GM21528 (cell line): Measurements from ENCODE around the gene CD27.
A peak's percentile ranks its signal among the peaks of the same experiment; 100 is the strongest.
"Not testable (repeated sequence)": the region's sequence is repeated elsewhere in the genome, so short reads cannot be mapped to it uniquely, and the experiment has no call there.

Experiments
- ATAC-seq: cut with Tn5 transposase; IDR thresholded peaks from one replicate; pipeline ENCODE4 v1.9.1; 2021; ENCODE audit warnings: mild to moderate bottlenecking, moderate library complexity; ENCODE audit not compliant: unreplicated experiment, low FRiP score

Gene CD27

GRCh38 chr12:6444704-6445688 lies at the start of gene CD27:
Gene CD27, plus strand, starts transcription at chr12:6444955. Its CDS starts 141 bp downstream, at chr12:6445096.
- ATAC-seq, result no peak

DNA sequence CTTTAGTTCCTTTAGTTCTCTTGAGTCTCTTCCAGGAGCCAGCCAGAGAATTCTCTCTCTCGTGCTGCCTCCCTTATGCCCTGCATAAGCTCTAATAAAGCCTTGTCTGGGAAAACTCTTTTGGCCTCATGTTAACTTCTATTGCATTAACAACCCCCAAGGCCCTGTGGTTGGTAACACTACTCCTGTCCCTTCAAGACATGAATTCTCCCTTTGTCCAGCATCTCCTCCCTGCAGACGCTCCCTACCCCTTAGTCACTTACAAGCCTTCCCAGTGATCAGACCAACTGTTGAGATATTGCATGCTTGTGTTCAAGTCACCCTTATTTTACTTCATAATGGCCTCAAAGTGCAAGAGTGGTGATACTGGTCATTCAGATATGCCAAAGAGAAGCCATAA lies 48.7 kb upstream of the CD27 start:
- ATAC-seq, result no peak

GRCh38 chr12:6399884-6400644 lies 44.7 kb upstream of the CD27 start:
- ATAC-seq, result no peak

GRCh38 chr12:6404390-6404789 lies 40.4 kb upstream of the CD27 start:
- no peak for ATAC-seq

- ATAC-seq, result no peak
Measured at GRCh38 chr12:6405963-6406362, 38.8 kb upstream of the CD27 start.

GRCh38 chr12:6407236-6407954 lies 37.4 kb upstream of the CD27 start:
- no peak for ATAC-seq

DNA sequence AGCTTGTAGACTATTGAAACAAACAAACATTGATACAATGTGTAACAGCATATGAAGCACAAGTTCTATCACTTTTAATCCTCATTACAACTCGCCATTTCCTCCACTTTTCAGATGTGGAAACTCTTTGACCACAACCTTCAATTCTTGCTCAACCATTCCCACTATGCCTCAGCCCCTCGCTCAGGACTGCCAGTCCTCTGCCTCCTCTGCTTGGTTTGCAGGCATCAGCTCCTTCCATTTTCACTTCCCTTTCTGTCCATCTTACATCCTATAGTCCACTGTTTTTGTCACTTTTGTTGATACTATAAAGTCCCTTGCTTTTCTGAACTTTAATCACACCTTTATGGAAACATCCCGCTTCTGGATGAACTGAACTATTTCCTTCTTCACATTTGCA lies 28.2 kb upstream of the CD27 start:
- ATAC-seq, result no peak

GRCh38 chr12:6418796-6419195 lies 26.0 kb upstream of the CD27 start:
- ATAC-seq, result no peak

DNA sequence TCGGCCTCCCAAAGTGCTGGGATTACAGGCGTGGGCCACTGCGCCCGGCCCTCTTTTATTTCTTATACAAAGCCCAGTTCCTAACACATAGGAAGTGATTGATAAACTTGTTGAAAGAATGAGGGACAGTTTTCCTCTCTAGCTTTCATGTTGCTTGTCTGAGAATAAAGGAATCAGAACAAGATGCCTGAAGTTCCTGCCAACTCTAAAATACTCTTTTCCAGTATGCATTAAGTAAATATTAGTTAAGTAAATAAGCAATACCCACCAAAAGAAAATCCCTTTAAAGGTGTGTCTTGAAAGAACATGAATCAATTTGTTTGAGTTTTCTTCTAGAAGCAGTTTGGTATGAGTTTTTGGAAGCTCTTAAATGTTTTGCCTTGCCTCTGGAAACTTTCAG lies 24.4 kb upstream of the CD27 start:
- no peak for ATAC-seq

DNA sequence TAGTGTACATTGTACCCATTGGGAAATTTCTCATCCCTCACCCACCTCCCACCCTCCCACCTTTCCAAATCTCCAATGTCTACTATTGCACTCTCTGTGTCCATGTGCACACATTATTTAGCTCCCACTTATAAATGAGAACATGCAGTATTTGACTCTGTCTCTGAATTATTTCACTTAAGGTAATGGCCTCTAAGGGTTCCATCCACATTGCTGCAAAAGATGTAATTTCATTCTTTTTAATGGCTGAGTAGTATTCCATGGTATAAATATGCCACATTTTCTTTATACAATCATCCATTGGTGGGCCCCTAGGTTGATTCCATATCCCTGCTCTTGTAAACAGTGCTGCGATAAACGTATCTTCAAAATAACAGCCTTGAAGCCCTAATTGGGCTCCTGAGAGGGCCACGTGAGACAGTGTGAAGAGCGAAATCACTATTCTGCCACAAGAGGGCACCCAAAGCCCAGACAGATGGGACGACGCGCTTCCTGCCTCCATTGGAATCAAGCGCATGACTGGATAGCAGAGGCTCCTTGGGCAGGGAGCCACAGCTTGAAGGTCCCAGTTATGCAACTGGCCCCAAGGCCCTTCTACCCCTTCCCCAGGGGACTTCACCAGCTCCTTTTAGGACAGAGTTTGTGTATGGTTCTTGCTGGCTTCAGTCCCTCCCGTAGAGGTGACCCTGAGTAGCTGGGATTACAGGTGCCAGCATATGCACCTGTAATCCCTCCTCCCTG lies 21.3 kb upstream of the CD27 start:
- no peak for ATAC-seq

DNA sequence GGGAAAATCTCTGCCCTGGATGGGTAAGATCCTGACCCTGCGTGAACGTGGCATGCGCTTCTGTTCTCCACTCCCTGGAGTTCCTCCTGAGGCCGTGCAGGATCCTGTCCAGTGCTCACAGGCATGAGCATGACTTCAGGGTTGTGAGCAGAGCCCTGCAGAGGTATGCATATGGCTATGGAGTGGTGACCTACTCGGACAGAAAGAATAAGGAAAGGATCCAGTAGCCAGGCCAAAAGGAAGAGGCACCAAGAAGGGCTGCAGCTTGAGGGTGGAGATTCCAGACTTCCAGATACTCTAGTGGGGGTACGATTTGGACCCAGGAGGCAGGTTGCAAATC lies 20.8 kb upstream of the CD27 start:
- no peak for ATAC-seq

DNA sequence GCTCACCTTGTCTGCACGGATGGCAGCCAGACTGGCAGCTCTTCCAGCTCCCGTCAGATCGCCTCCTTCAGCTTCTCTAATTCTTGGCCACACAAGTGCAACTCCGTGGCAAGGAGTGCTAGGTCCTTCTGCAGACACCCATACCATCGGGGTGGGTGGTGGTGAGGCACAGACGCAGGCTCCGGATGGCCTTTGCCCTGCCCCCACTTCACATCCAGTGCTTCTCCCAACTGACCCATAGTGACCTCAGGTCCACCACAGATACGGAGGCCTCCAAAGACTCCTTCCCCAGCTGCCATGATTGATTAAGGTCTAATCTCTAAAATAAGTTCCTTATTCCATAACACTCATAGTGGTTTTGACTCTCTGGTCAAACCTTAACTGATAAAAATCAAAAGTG lies 19.9 kb upstream of the CD27 start:
- ATAC-seq, result no peak

DNA sequence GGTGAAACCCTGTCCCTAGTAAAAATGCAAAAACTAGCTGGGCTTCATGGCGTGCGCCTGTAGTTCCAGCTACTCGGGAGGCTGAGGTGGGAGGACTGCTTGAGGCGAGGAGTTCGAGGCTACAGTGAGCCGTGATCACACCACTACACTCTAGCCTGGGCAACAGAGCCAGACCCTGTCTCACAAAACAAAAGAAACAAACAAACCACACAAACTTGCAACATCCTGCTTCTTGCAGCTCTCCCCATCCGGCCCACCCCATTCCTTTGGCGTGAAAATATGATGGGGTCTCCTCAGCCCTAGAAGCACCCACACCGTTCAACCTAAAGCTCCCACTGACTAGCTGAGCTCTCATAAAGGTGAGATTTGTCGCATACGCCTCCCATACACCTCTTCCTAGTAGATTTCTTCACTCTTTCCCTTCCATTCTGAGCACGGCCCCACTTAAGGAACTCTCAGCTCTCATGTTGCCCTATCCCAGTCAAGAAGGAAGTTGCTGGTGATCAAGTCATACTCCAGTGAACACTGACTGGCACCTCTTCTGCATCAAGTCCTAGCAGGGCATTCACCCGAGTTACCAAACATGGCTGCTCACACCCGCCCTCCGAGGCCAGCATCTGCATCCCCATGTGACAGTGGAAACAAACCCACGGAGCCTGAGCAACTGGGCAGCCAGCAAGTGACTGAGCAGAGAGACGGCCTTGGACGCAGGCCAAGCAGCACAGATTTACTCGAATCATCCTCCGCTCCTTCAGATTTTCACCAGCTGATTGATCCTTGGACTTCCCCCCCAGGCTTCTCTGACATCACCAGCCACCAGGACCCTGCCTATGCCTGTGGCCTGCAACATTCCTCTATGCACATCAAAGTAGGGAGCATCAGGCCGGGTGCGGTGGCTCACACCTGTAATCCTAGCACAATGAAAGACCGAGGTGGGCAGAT lies 18.9 kb upstream of the CD27 start:
- no peak for ATAC-seq

GRCh38 chr12:6426882-6427671 lies 17.7 kb upstream of the CD27 start:
- ATAC-seq, result peak; percentile 66

- ATAC-seq, result not testable (repeated sequence)
Measured at GRCh38 chr12:6427796-6428195, 17.0 kb upstream of the CD27 start.

DNA sequence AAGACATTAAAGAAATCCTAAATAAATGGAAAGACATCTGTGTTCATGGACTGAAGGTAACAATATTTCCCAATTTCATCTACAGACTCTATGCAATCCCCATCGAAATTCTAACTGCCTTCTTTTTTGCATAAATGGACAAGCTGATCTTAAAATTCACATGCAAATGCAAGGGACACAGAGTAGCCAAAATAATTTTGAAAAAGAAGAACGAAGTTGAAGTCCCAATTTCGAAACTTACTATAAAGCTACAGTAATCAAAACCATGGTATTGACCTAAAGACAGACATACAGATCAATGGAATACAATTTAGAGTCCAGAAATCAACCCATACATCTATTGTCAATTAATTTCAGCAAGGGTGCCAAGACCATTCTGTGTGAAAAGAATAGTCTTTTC lies 16.4 kb upstream of the CD27 start:
- ATAC-seq, result no peak

- ATAC-seq, result no peak
Measured at GRCh38 chr12:6430124-6430989, 14.4 kb upstream of the CD27 start.

DNA sequence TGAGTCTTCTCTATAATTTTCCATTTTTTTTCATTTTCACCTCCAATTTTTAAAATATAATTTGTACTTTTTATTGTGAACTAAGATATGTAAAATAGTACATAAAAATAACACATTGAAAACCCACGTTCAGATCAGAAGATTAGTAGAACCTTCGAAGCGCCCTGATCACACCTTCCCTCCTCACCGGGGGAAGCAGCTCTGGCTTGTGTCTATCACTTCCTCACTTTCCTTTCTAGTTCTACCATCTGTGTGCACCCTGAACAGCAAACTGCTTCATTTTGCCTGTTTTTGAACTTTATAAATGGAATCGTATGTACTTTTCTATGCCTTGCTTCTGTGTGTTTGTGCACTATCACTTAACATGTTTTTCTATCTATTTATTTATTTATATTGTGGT lies 11.8 kb upstream of the CD27 start:
- ATAC-seq, result no peak
